IMR-90 (cell line): ENCODE data around the gene HERC6. TPM values are rescaled to one million over a fixed set of nuclear protein-coding genes. Genes with fewer than 3 reads are reported as not detected.
"Not testable (repeated sequence)": the region's sequence is repeated elsewhere in the genome, so short reads cannot be mapped to it uniquely, and the experiment has no call there.

Experiments used
- ATAC-seq: fragments of 200-7000 bp; cut with Tn5 transposase; 2 replicates; pipeline ENCODE4 v1.9.1; 2020; ENCODE audit warnings: low read depth, mild to moderate bottlenecking, moderate library complexity
- BruUV-seq: library from RNA; stranded (reverse); fragments of 400-500 nt; replicated peaks from 2 replicates; lab custom pipeline; 2021; lab: Mats Ljungman, UMichigan
- CTCF ChIA-PET: fragments of 300-600 bp; formaldehyde crosslinking; extraction: SDS; loops from one replicate; lab custom pipeline; 2021; ENCODE audit warnings: antibody characterized with exemption; lab: Yijun Ruan, JAX
- POLR2A ChIA-PET: fragments of 300-600 bp; sonication (Branson Sonifier 250); formaldehyde crosslinking; loops from one replicate; lab custom pipeline; 2022; ENCODE audit warnings: antibody characterized with exemption; ENCODE audit not compliant: unreplicated experiment; lab: Charles Lee
- DNase-seq: peaks from one replicate; pipeline ENCODE4 v3.0.0; 2013
- H2AFZ ChIP-seq: replicated peaks from 2 replicates; pipeline ENCODE3; 2013; ENCODE audit warnings: low read length, mild to moderate bottlenecking; ENCODE audit not compliant: poor library complexity
- H2AK5ac ChIP-seq: 2 replicates; pipeline ENCODE4 v1.6.1; 2013; ENCODE audit warnings: low read depth, low read length, inconsistent platforms
- H2AK9ac ChIP-seq: replicated peaks from 2 replicates; pipeline ENCODE3; 2013; ENCODE audit warnings: mild to moderate bottlenecking, low read depth, low read length, moderate library complexity; ENCODE audit not compliant: poor library complexity
- H2BK120ac ChIP-seq: 2 replicates; pipeline ENCODE4 v1.6.1; 2013; ENCODE audit warnings: low read depth, low read length, inconsistent platforms
- H2BK15ac ChIP-seq: 3 replicates; pipeline ENCODE4 v1.6.1; 2013; ENCODE audit warnings: low read depth, low read length, inconsistent platforms
- H2BK20ac ChIP-seq: 2 replicates; pipeline ENCODE4 v1.6.1; 2013; ENCODE audit warnings: low read depth, mild to moderate bottlenecking, inconsistent platforms, low read length, moderate library complexity
- H2BK5ac ChIP-seq: 2 replicates; pipeline ENCODE4 v1.6.1; 2013; ENCODE audit warnings: mild to moderate bottlenecking, low read depth, low read length, inconsistent platforms; ENCODE audit not compliant: poor library complexity, severe bottlenecking
- H3K14ac ChIP-seq: replicated peaks from 2 replicates; pipeline ENCODE4 v1.6.1; 2013; ENCODE audit warnings: low read depth, low read length, inconsistent platforms
- H3K18ac ChIP-seq: 2 replicates; pipeline ENCODE4 v1.6.1; 2013; ENCODE audit warnings: low read depth, low read length, control low read depth
- H3K23ac ChIP-seq: 2 replicates; pipeline ENCODE4 v1.6.1; 2013; ENCODE audit warnings: low read depth, low read length, inconsistent platforms
- H3K27ac ChIP-seq: 2 replicates; pipeline ENCODE4 v1.5.1; 2013; ENCODE audit warnings: mild to moderate bottlenecking, control low read depth, low read length; ENCODE audit not compliant: insufficient read depth
- H3K27me3 ChIP-seq: 2 replicates; pipeline ENCODE4 v1.6.1; 2013; ENCODE audit warnings: low read length; ENCODE audit not compliant: control insufficient read depth, insufficient read depth
- H3K36me3 ChIP-seq: 2 replicates; pipeline ENCODE4 v1.6.1; 2013; ENCODE audit warnings: low read length, mixed read lengths; ENCODE audit not compliant: control insufficient read depth, insufficient read depth
- H3K4ac ChIP-seq: 2 replicates; pipeline ENCODE4 v1.6.1; 2013; ENCODE audit warnings: low read depth, low read length, inconsistent platforms
- H3K4me1 ChIP-seq: 2 replicates; pipeline ENCODE4 v1.6.1; 2013; ENCODE audit warnings: low read length, mixed read lengths; ENCODE audit not compliant: control insufficient read depth, insufficient read depth
- H3K4me2 ChIP-seq: 2 replicates; pipeline ENCODE4 v1.6.1; 2013; ENCODE audit warnings: low read depth, mild to moderate bottlenecking, control low read depth, low read length, moderate library complexity
- H3K4me3 ChIP-seq: 2 replicates; pipeline ENCODE4 v1.5.1; 2013; ENCODE audit warnings: low read depth, mild to moderate bottlenecking, control low read depth, low read length, moderate library complexity; ENCODE audit not compliant: insufficient read depth
- H3K56ac ChIP-seq: 2 replicates; pipeline ENCODE4 v1.6.1; 2013; ENCODE audit warnings: low read length, inconsistent platforms; ENCODE audit not compliant: insufficient read depth; ENCODE audit errors: extremely low read depth
- H3K79me1 ChIP-seq, 2 experiments: 2 replicates each; pipeline ENCODE4 v1.6.1; 2013; ENCODE audit warnings: low read length in 2 of 2, inconsistent platforms in 1 of 2, low read depth in 1 of 2
- H3K9ac ChIP-seq: 2 replicates; pipeline ENCODE4 v1.6.1; 2013; ENCODE audit warnings: low read depth, low read length, control low read depth
- H3K9me1 ChIP-seq: 2 replicates; pipeline ENCODE4 v1.6.1; 2013; ENCODE audit warnings: low read length, inconsistent platforms; ENCODE audit not compliant: insufficient read depth
- H3K9me3 ChIP-seq: 2 replicates; pipeline ENCODE4 v1.6.1; 2013; ENCODE audit warnings: low read length; ENCODE audit not compliant: control insufficient read depth, insufficient read depth
- H4K20me1 ChIP-seq: 2 replicates; pipeline ENCODE4 v1.6.1; 2013; ENCODE audit warnings: low read length, inconsistent platforms; ENCODE audit not compliant: insufficient read depth
- H4K5ac ChIP-seq: 2 replicates; pipeline ENCODE4 v1.6.1; 2013; ENCODE audit warnings: mild to moderate bottlenecking, low read depth, low read length, control low read depth
- H4K8ac ChIP-seq, 2 experiments: 2 replicates each; pipeline ENCODE4 v1.6.1; 2013; ENCODE audit warnings: low read depth in 2 of 2, low read length in 2 of 2, control low read depth in 1 of 2, inconsistent platforms in 1 of 2
- H4K91ac ChIP-seq: 2 replicates; pipeline ENCODE4 v1.6.1; 2013; ENCODE audit warnings: low read depth, low read length, inconsistent platforms; ENCODE audit not compliant: insufficient read depth
- WGBS, 2 experiments: methylation state at CpG; one replicate each; pipeline versions ENCODE4 v1.1.5 to v1.1.7; 2013; ENCODE audit warnings: missing lambda C conversion rate in 2 of 2; ENCODE audit not compliant: insufficient read length in 1 of 2; ENCODE audit errors: extremely low coverage in 2 of 2; 5-methylcytosine and 5-hydroxymethylcytosine counted together
- dilution Hi-C: fragments of 300-500 bp; cut with HindIII; formaldehyde crosslinking; loops from one replicate; pipeline ENCODE4 v1.14.3; 2018; ENCODE audit warnings: low sequenced_read_pairs; ENCODE audit not compliant: unreplicated experiment
- in situ Hi-C: fragments of 300-500 bp; cut with MboI; formaldehyde crosslinking; loops from 3 replicates; pipeline ENCODE4 v1.14.3; 2019; ENCODE audit warnings: low sequenced_read_pairs, inconsistent platforms, mixed read lengths
- intact Hi-C: fragments of 100-400 bp; cut with micrococcal nuclease; formaldehyde crosslinking; loops from 2 replicates; pipeline ENCODE4 v1.10.0; 2022
- polyA plus RNA-seq, 3 experiments: library from polyadenylated mRNA; depleted of rRNA; stranded (reverse); fragments of >200 nt; gene quantifications; 2 replicates each; pipeline ENCODE4 v1.2.3, GENCODE V29; 2012; ENCODE audit warnings: low replicate concordance in 1 of 3
- total RNA-seq: library from RNA; depleted of rRNA; stranded (reverse); fragments of >200 nt; gene quantifications from 2 replicates; pipeline ENCODE4 v1.2.3, GENCODE V29; 2012

The HERC6 gene
- total and polyA plus RNA-seq, 2 of the 4 experiments (the other 2 are of a cell fraction) = 0.53 to 1.6 TPM

DNA sequence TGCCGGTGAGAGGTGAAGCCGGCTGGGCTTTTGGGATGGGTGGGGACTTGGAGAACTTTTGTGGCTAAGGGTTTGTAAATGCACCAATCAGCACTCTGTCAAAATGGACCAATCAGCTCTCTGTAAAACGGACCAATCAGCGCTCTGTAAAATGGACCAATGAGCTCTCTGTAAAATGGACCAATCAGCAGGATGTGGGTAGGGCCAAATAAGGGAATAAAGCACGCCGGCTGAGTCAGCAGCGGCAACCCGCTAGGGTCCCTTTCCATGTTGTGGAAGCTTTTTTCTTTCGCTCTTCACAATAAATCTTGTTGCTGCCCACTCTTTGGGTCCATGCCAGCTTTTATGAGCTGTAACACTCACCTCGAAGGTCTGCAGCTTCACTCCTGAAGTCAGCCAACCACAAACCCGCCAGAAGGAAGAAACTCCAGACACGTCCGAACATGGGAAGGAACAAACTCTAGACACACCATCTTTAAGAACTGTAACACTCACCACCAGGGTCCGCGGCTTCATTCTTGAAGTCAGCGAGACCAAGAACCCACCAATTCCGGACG lies 17.4 kb upstream of the HERC6 start:
- H3K4me3 ChIP-seq, H2BK5ac ChIP-seq, H4K5ac ChIP-seq, H2BK20ac ChIP-seq, BruUV-seq, ATAC-seq, H3K9me3 ChIP-seq, H3K14ac ChIP-seq, H3K79me1 ChIP-seq, H3K23ac ChIP-seq, H4K20me1 ChIP-seq, H3K18ac ChIP-seq, POLR2A ChIA-PET, H2BK15ac ChIP-seq, H3K9me1 ChIP-seq, DNase-seq, H4K91ac ChIP-seq, H3K27me3 ChIP-seq, H2AK9ac ChIP-seq, H4K8ac ChIP-seq, H3K36me3 ChIP-seq, H3K27ac ChIP-seq, CTCF ChIA-PET, in situ Hi-C loops, H3K56ac ChIP-seq, H3K4me2 ChIP-seq, H3K4me1 ChIP-seq, H3K9ac ChIP-seq, H2AK5ac ChIP-seq, H2AFZ ChIP-seq, H2BK120ac ChIP-seq, dilution Hi-C loops, H3K4ac ChIP-seq: not testable (repeated sequence)
- 100% methylated on average over 2 of the region's 18 CpGs; no CpG with 5 or more reads in 1 of the 2 experiments for WGBS, 2 experiments
- intact Hi-C loops = loop anchor here (10.0 kb wide), 1 partner anchor 126 kb away; no protein-coding TSS in a partner anchor
